BE2C (cell line): ENCODE data around the gene BICDL1.
"Not testable (repeated sequence)": the region's sequence is repeated elsewhere in the genome, so short reads cannot be mapped to it uniquely, and the experiment has no call there.

Experiments used
- DNase-seq: peaks from one replicate; pipeline ENCODE4 v3.0.0-alpha.2; 2020
- H3K27me3 ChIP-seq: fragments of 250-450 bp; sonication (Bioruptor Pico); 2 replicates; pipeline ENCODE4 v1.5.1; 2020; ENCODE audit warnings: mild to moderate bottlenecking
- H3K36me3 ChIP-seq: fragments of 250-450 bp; sonication (Bioruptor Pico); 2 replicates; pipeline ENCODE4 v1.5.1; 2020; ENCODE audit warnings: mild to moderate bottlenecking
- H3K4me1 ChIP-seq: fragments of 250-450 bp; sonication (Bioruptor Pico); 2 replicates; pipeline ENCODE4 v1.5.1; 2020
- H3K4me3 ChIP-seq: 2 replicates; pipeline ENCODE4 v1.5.1; 2011; ENCODE audit warnings: low read depth, low read length
- H3K9me3 ChIP-seq: fragments of 250-450 bp; sonication (Bioruptor Pico); 2 replicates; pipeline ENCODE4 v1.5.1; 2020
- CTCF ChIP-seq: IDR thresholded peaks from 2 replicates; pipeline ENCODE4 v1.5.1; 2012; ENCODE audit warnings: mild to moderate bottlenecking, low read depth, low read length

Gene BICDL1

GRCh38 chr12:120010661-120011230 lies 21.7 kb downstream of the BICDL1 start:
- Histone ChIP-seq H3K4me3 (no peak overlapping the region), H3K36me3 (no peaks in the 10 kb centered on the region), H3K9me3 (no peaks in the 10 kb centered on the region), H3K4me1 (no peaks in the 10 kb centered on the region), H3K27me3 (no peaks in the 10 kb centered on the region)
- TF ChIP-seq CTCF = no peak
- DNase-seq = no peak

GRCh38 chr12:120012067-120012621 lies 23.1 kb downstream of the BICDL1 start:
- peak; percentile 37 for DNase-seq

GRCh38 chr12:120013659-120014380 lies 24.8 kb downstream of the BICDL1 start:
- H3K27me3 ChIP-seq = no peaks in the 10 kb centered on the region
- no peaks in the 10 kb centered on the region for H3K4me1 ChIP-seq
- DNase-seq = no peak
- no peaks in the 10 kb centered on the region for H3K36me3 ChIP-seq
- H3K9me3 ChIP-seq = no peaks in the 10 kb centered on the region
- no peak overlapping the region for H3K4me3 ChIP-seq
- TF ChIP-seq CTCF = no peak

More at GRCh38 chr12:120012067-120012621, 23.1 kb downstream of the BICDL1 start:
- TF ChIP-seq CTCF = no peak
- H3K4me1 ChIP-seq = no peaks in the 10 kb centered on the region
- H3K4me3 ChIP-seq = no peak overlapping the region
- no peaks in the 10 kb centered on the region for H3K27me3 ChIP-seq
- no peaks in the 10 kb centered on the region for H3K36me3 ChIP-seq
- H3K9me3 ChIP-seq = no peaks in the 10 kb centered on the region

- not testable (repeated sequence) for H3K4me1 ChIP-seq, H3K4me3 ChIP-seq, H3K9me3 ChIP-seq, H3K36me3 ChIP-seq, H3K27me3 ChIP-seq, DNase-seq
These were observed 25.3 kb downstream of the BICDL1 start for GRCh38 chr12:120014381-120014735.

- no peak for DNase-seq
- H3K27me3 ChIP-seq = no peaks in the 10 kb centered on the region
- H3K9me3 ChIP-seq = no peaks in the 10 kb centered on the region
- no peaks in the 10 kb centered on the region for H3K36me3 ChIP-seq
- no peaks in the 10 kb centered on the region for H3K4me1 ChIP-seq
- TF ChIP-seq CTCF = no peak
- H3K4me3 ChIP-seq = no peak overlapping the region
These were observed 26.3 kb downstream of the BICDL1 start for GRCh38 chr12:120015313-120015712.

- not testable (repeated sequence) for H3K9me3 ChIP-seq, H3K4me1 ChIP-seq, H3K4me3 ChIP-seq, H3K27me3 ChIP-seq, DNase-seq, H3K36me3 ChIP-seq
These were observed 27.2 kb downstream of the BICDL1 start for GRCh38 chr12:120016199-120016598.

- no peak for DNase-seq
- no peak overlapping the region for H3K4me3 ChIP-seq
- no peaks in the 10 kb centered on the region for H3K9me3 ChIP-seq
- no peak for TF ChIP-seq CTCF
- H3K4me1 ChIP-seq = no peaks in the 10 kb centered on the region
- no peaks in the 10 kb centered on the region for H3K27me3 ChIP-seq
- H3K36me3 ChIP-seq = no peaks in the 10 kb centered on the region
These were observed 30.2 kb downstream of the BICDL1 start for GRCh38 chr12:120019197-120019596.
